B cell (primary cell): ENCODE data around the gene CKMT1A. TPM values are rescaled to one million over a fixed set of nuclear protein-coding genes. Genes with fewer than 3 reads are reported as not detected.
"Not testable (repeated sequence)": the region's sequence is repeated elsewhere in the genome, so short reads cannot be mapped to it uniquely, and the experiment has no call there.

ENCODE experiments used
- ATAC-seq: fragments of 200-7000 bp; cut with Tn5 transposase; one replicate; pipeline ENCODE4 v1.10.0; 2021; ENCODE audit warnings: low read depth, mild to moderate bottlenecking, moderate number of reproducible peaks, moderate library complexity
- CTCF ChIA-PET: fragments of 350-600 bp; sonication (Branson Sonifier 250); formaldehyde crosslinking; loops from one replicate; lab custom pipeline; 2021; ENCODE audit warnings: antibody characterized with exemption, inconsistent platforms; lab: Charles Lee
- POLR2A ChIA-PET: fragments of 350-600 bp; sonication (Branson Sonifier 250); formaldehyde crosslinking; loops from one replicate; lab custom pipeline; 2021; ENCODE audit warnings: antibody characterized with exemption; lab: Charles Lee
- DNase-seq: peaks from one replicate; pipeline ENCODE4 v3.0.0; 2013
- H2AFZ ChIP-seq: 2 replicates; pipeline ENCODE4 v1.6.1; 2012; ENCODE audit warnings: mild to moderate bottlenecking, low read depth, low read length; ENCODE audit not compliant: insufficient read depth, poor library complexity, severe bottlenecking
- H3K27ac ChIP-seq, 2 donors: 1 replicate in 1 of 2; 2 replicates in 1 of 2; pipeline ENCODE4 v1.5.1; 2012 to 2013; ENCODE audit warnings: low read length in 2 of 2, mild to moderate bottlenecking in 2 of 2, moderate library complexity in 1 of 2
- H3K27me3 ChIP-seq, 4 experiments: fragments of 200-600 bp in 1 of 4; sonication (generic) in 1 of 4; replicated peaks in 1 of 4; 1 replicate in 2 of 4; 2 replicates in 2 of 4; pipeline versions ENCODE4 v1.6.1 to v1.7.0; 2013 to 2016; ENCODE audit warnings: low read length in 3 of 4, mild to moderate bottlenecking in 2 of 4, mixed read lengths in 1 of 4, moderate library complexity in 1 of 4; ENCODE audit not compliant: insufficient read depth in 4 of 4, control insufficient read depth in 3 of 4; ENCODE audit errors: control extremely low read depth in 1 of 4
- H3K36me3 ChIP-seq, 2 experiments: replicated peaks in 1 of 2; 1 replicate in 1 of 2; 2 replicates in 1 of 2; pipeline versions ENCODE4 v1.6.1 to v1.7.1; 2013; ENCODE audit warnings: low read length in 1 of 2; ENCODE audit not compliant: insufficient read depth in 2 of 2, control insufficient read depth in 1 of 2; ENCODE audit errors: control extremely low read depth in 1 of 2, extremely low read depth in 1 of 2
- H3K4me1 ChIP-seq, 2 donors: fragments of 200-600 bp in 1 of 2; sonication (generic) in 1 of 2; 1 replicate in 1 of 2; 2 replicates in 1 of 2; pipeline versions ENCODE4 v1.5.1 to v1.6.1; 2013 to 2017; ENCODE audit warnings: low read length in 2 of 2; ENCODE audit not compliant: control insufficient read depth in 2 of 2, insufficient read depth in 2 of 2
- H3K4me2 ChIP-seq: replicated peaks from 2 replicates; pipeline ENCODE3; 2012; ENCODE audit warnings: mild to moderate bottlenecking, low read depth, low read length; ENCODE audit not compliant: poor library complexity, severe bottlenecking
- H3K4me3 ChIP-seq, 5 experiments: fragments of 200-600 bp in 1 of 5; sonication (generic) in 1 of 5; 1 replicate in 3 of 5; 2 replicates in 2 of 5; pipeline versions ENCODE4 v1.5.1 to v1.7.0; 2011 to 2016; ENCODE audit warnings: low read length in 4 of 5, mild to moderate bottlenecking in 4 of 5, low read depth in 2 of 5, control low read depth in 1 of 5, moderate library complexity in 1 of 5; ENCODE audit not compliant: insufficient read depth in 1 of 5; ENCODE audit errors: control extremely low read depth in 1 of 5, extremely low read depth in 1 of 5
- H3K79me2 ChIP-seq: fragments of 200-600 bp; sonication (generic); one replicate; pipeline ENCODE4 v1.6.0; 2016; ENCODE audit warnings: low read length; ENCODE audit not compliant: control insufficient read depth, insufficient read depth
- H3K9ac ChIP-seq: fragments of 200-600 bp; sonication (generic); 2 replicates; pipeline ENCODE4 v1.6.1; 2017; ENCODE audit warnings: mild to moderate bottlenecking, low read length, moderate library complexity
- H3K9me3 ChIP-seq, 3 donors: one replicate each; pipeline versions ENCODE4 v1.6.1 to v1.7.1; 2013; ENCODE audit warnings: low read length in 2 of 3; ENCODE audit not compliant: control insufficient read depth in 2 of 3, insufficient read depth in 1 of 3; ENCODE audit errors: control extremely low read depth in 1 of 3
- H4K20me1 ChIP-seq: 2 replicates; pipeline ENCODE4 v1.6.0; 2012; ENCODE audit warnings: mild to moderate bottlenecking, low read length; ENCODE audit not compliant: insufficient read depth, control insufficient read depth, poor library complexity, severe bottlenecking
- H3K27ac Mint-ChIP-seq: one replicate; pipeline ENCODE4 v1.8.0; 2021; ENCODE audit warnings: mixed read lengths
- H3K27me3 Mint-ChIP-seq: one replicate; pipeline ENCODE4 v1.8.0; 2021; ENCODE audit warnings: mixed read lengths
- H3K4me1 Mint-ChIP-seq: one replicate; pipeline ENCODE4 v1.8.0; 2021; ENCODE audit warnings: mixed read lengths
- H3K4me3 Mint-ChIP-seq: one replicate; pipeline ENCODE4 v1.8.0; 2021; ENCODE audit warnings: mixed read lengths
- H3K9me3 Mint-ChIP-seq: one replicate; pipeline ENCODE4 v1.8.0; 2022; ENCODE audit warnings: mixed read lengths; ENCODE audit not compliant: insufficient read depth
- CTCF ChIP-seq: fragments of 200-600 bp; IDR thresholded peaks from one replicate; pipeline ENCODE4 v1.8.0; 2022; ENCODE audit warnings: antibody characterized with exemption, mild to moderate bottlenecking
- EZH2 ChIP-seq: IDR thresholded peaks from 2 replicates; pipeline ENCODE4 v1.6.1; 2012; ENCODE audit warnings: borderline replicate concordance, low read depth, mild to moderate bottlenecking, moderate library complexity, low read length; ENCODE audit not compliant: insufficient read depth, poor library complexity, severe bottlenecking
- WGBS: methylation state at CpG from one replicate; pipeline ENCODE4 v1.1.5; 2013; ENCODE audit warnings: missing lambda C conversion rate; ENCODE audit not compliant: insufficient coverage; 5-methylcytosine and 5-hydroxymethylcytosine counted together
- intact Hi-C: fragments of 100-400 bp; cut with micrococcal nuclease; formaldehyde crosslinking; loops from one replicate; pipeline ENCODE4 v1.10.0; 2022
- polyA plus RNA-seq: library from polyadenylated mRNA; depleted of rRNA; stranded (reverse); fragments of >200 nt; gene quantifications from 2 replicates; pipeline ENCODE4 v1.2.3, GENCODE V29; 2012
- total RNA-seq, 2 donors: library from RNA; stranded (reverse); fragments of 120-200 nt in 1 of 2; gene quantifications; 1 replicate in 1 of 2; 2 replicates in 1 of 2; pipeline versions ENCODE4 v1.2.3 to v1.2.4, GENCODE V29; 2013 to 2022

The CKMT1A gene
- total and polyA plus RNA-seq, 2 donors (not counting 1 experiment from before 2014, with no cell fraction given): 0.12 TPM; not detected in 1

GRCh38 chr15:43702174-43702573 lies 8.5 kb downstream of the CKMT1A start:
- no peaks in the 10 kb centered on the region for H3K4me1 Mint-ChIP-seq
- no peak overlapping the region for H3K4me2 ChIP-seq
- H3K9me3 Mint-ChIP-seq: no peaks in the 10 kb centered on the region
- no peak overlapping the region for H3K4me3 ChIP-seq
- H3K27me3 ChIP-seq: no peaks in the 10 kb centered on the region
- 73% methylated on average over 2 of the region's 7 CpGs for WGBS
- no peak overlapping the region for H3K27ac ChIP-seq
- no peak overlapping the region for H3K9ac ChIP-seq
- H3K79me2 ChIP-seq: no peaks in the 10 kb centered on the region
- ChIA-PET CTCF (no interaction called here), POLR2A (no interaction called here)
- DNase-seq (no peak), ATAC-seq (no peak)
- H2AFZ ChIP-seq: no peak overlapping the region
- intact Hi-C loops: no loop called here
- no peaks in the 10 kb centered on the region for H3K9me3 ChIP-seq
- no peaks in the 10 kb centered on the region for H3K36me3 ChIP-seq
- H3K4me1 ChIP-seq: no peaks in the 10 kb centered on the region
- TF ChIP-seq CTCF: no peak
- no peak for TF ChIP-seq EZH2
- H3K27me3 Mint-ChIP-seq: peaks cover 37% of the 10 kb centered on the region
- no peak overlapping the region for H3K27ac Mint-ChIP-seq
- H4K20me1 ChIP-seq: no peaks in the 10 kb centered on the region
- no peak overlapping the region for H3K4me3 Mint-ChIP-seq

GRCh38 chr15:43702701-43703424 lies 9.2 kb downstream of the CKMT1A start:
- no peak for ATAC-seq
- Mint-ChIP-seq H3K27me3 (peaks cover 31% of the 10 kb centered on the region), H3K27ac (no peak overlapping the region), H3K9me3 (no peaks in the 10 kb centered on the region), H3K4me1 (no peaks in the 10 kb centered on the region), H3K4me3 (no peak overlapping the region)
- no peak for DNase-seq
- no peaks in the 10 kb centered on the region for H3K4me1 ChIP-seq
- H3K4me3 ChIP-seq: no peak overlapping the region
- WGBS: 87% methylated on average over 5 of the region's 8 CpGs
- H3K27me3 ChIP-seq: no peaks in the 10 kb centered on the region
- H3K4me2 ChIP-seq: no peak overlapping the region
- ChIA-PET POLR2A (no interaction called here), CTCF (no interaction called here)
- H3K36me3 ChIP-seq: no peaks in the 10 kb centered on the region
- H3K27ac ChIP-seq: no peak overlapping the region
- TF ChIP-seq EZH2: no peak
- TF ChIP-seq CTCF: no peak
- no peak overlapping the region for H2AFZ ChIP-seq
- H3K79me2 ChIP-seq: no peaks in the 10 kb centered on the region
- H3K9me3 ChIP-seq: no peaks in the 10 kb centered on the region
- H4K20me1 ChIP-seq: no peaks in the 10 kb centered on the region
- intact Hi-C loops: no loop called here
- H3K9ac ChIP-seq: no peak overlapping the region

- H3K4me3 Mint-ChIP-seq, H3K9me3 ChIP-seq, POLR2A ChIA-PET, H3K79me2 ChIP-seq, H3K27me3 ChIP-seq, H3K9ac ChIP-seq, intact Hi-C loops, H3K27ac Mint-ChIP-seq, H3K4me2 ChIP-seq, CTCF ChIA-PET, H3K27me3 Mint-ChIP-seq, DNase-seq, H3K27ac ChIP-seq, H3K36me3 ChIP-seq, H3K4me3 ChIP-seq, H4K20me1 ChIP-seq, H3K4me1 ChIP-seq, ATAC-seq, H3K4me1 Mint-ChIP-seq, H2AFZ ChIP-seq, H3K9me3 Mint-ChIP-seq: not testable (repeated sequence)
- no CpG with 5 or more reads among the region's 12 CpGs for WGBS
Observed at GRCh38 chr15:43710431-43711131, 16.9 kb downstream of the CKMT1A start.
